Measurements from ENCODE around the gene VAMP8. TPM values are rescaled to one million over a fixed set of nuclear protein-coding genes. Genes with fewer than 3 reads are reported as not detected.
A peak's percentile ranks its signal among the peaks of the same experiment; 100 is the strongest.

The VAMP8 gene
- total and polyA plus RNA-seq, 2 donors (not counting 3 experiments of a cell fraction or from before 2014, with no cell fraction given) = 39.0 to 68.7 TPM

DNA sequence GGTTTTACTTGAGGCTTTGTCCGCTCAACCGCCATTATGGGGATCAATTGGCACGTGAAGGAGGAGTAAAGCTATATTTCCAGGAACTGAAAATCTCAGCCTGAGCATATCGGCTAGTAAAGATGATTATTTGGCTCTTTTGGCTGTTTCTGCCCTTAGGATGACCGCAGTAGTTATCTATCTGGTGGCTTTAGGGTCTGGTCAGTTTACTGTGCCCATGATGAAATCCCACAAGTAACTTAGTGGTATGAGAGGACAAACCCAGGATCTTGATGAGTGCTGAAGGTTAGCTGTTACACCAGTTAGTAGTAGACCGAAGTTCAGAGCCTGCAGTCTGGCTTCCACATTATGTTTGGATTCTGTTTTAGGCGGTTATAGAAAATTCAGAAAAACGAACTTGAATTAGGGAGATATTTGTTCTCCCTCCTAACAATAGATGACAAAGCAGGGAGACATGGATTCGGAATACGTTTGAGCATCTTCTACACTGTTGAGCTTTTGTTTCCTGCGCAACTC, 37.2 kb upstream of the VAMP8 start:
- Histone ChIP-seq H3K4me1 (ENCODE audit: control insufficient read depth, extremely low read depth, insufficient read depth, low read length) (peaks cover 42% of the 10 kb centered on the region), H3K9me3 (replicated peaks; ENCODE audit: control insufficient read depth, insufficient read depth, low read length) (no peaks in the 10 kb centered on the region), H3K4me3 (replicated peaks in 1 of 3; ENCODE audit: insufficient read depth in 1 of 3, low read depth in 1 of 3, low read length in 3 of 3) (peak overlapping the region; percentile 84 to 96 (median 84)), H3K4me2 (ENCODE audit: insufficient read depth, low read length) (peak overlapping the region; percentile 97), H2AFZ (ENCODE audit: low read depth, low read length) (no peak overlapping the region), H3K27me3 (ENCODE audit: control insufficient read depth in 2 of 2, insufficient read depth in 2 of 2, low read length in 2 of 2) (no peaks in the 10 kb centered on the region), H4K20me1 (replicated peaks; ENCODE audit: control insufficient read depth, extremely low read depth, insufficient read depth, low read length) (peaks cover 4% of the 10 kb centered on the region), H3K79me2 (ENCODE audit: control insufficient read depth, insufficient read depth, low read length) (peaks cover 51% of the 10 kb centered on the region), H3K27ac (ENCODE audit: insufficient read depth, low read depth, low read length) (peak overlapping the region; percentile 0), H3K36me3 (ENCODE audit: control insufficient read depth in 2 of 2, extremely low read depth in 1 of 2, insufficient read depth in 2 of 2, low read length in 2 of 2) (peaks cover 20 to 26% of the 10 kb centered on the region in 2 experiments), H3K9me1 (replicated peaks; ENCODE audit: control insufficient read depth, extremely low read depth, insufficient read depth, low read length) (no peaks in the 10 kb centered on the region), H3K9ac (replicated peaks; ENCODE audit: extremely low read depth, insufficient read depth, low read length) (peak overlapping the region; percentile 100)
- ChIA-PET CTCF (interaction anchor here (1.4 to 5.1 kb wide), 5 partner anchors 12 to 186 kb away, joined by 3 to 63 read pairs (median 6); partner anchors contain the start of genes ELMOD3, RETSAT and SH2D6), POLR2A (interaction anchor here (1.0 to 4.5 kb wide), 11 partner anchors 10 to 186 kb away, joined by 3 to 73 read pairs (median 5); partner anchors contain the start of genes ELMOD3, RETSAT, SH2D6 and TMEM150A)
- peak; percentile 51 for DNase-seq (ENCODE audit: low read depth, low spot score)
- BruUV-seq (replicated peaks) = TSS peak; percentile 16
- no peak for TF ChIP-seq POLR2A (IDR thresholded peaks at IDR 0.05; ENCODE audit: low read depth, low read length)
- no peak for TF ChIP-seq FOS (IDR thresholded peaks at IDR 0.05; ENCODE audit: borderline replicate concordance, insufficient read depth, low read length)
- TF ChIP-seq, protein P1, sequence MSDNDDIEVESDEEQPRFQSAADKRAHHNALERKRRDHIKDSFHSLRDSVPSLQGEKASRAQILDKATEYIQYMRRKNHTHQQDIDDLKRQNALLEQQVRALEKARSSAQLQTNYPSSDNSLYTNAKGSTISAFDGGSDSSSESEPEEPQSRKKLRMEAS (IDR thresholded peaks at IDR 0.05; ENCODE audit: insufficient read depth, insufficient read length) = no peak
- no peak for TF ChIP-seq MYC (IDR thresholded peaks at IDR 0.05; ENCODE audit: low read depth, low read length)
- no peak for TF ChIP-seq EZH2 (IDR thresholded peaks at IDR 0.05; ENCODE audit: borderline replicate concordance, low read depth, low read length, severe bottlenecking)
- peak; percentile 12 for TF ChIP-seq POLR2AphosphoS5 (IDR thresholded peaks at IDR 0.05; ENCODE audit: insufficient read depth, low read depth, low read length)
- TF ChIP-seq, protein P2, sequence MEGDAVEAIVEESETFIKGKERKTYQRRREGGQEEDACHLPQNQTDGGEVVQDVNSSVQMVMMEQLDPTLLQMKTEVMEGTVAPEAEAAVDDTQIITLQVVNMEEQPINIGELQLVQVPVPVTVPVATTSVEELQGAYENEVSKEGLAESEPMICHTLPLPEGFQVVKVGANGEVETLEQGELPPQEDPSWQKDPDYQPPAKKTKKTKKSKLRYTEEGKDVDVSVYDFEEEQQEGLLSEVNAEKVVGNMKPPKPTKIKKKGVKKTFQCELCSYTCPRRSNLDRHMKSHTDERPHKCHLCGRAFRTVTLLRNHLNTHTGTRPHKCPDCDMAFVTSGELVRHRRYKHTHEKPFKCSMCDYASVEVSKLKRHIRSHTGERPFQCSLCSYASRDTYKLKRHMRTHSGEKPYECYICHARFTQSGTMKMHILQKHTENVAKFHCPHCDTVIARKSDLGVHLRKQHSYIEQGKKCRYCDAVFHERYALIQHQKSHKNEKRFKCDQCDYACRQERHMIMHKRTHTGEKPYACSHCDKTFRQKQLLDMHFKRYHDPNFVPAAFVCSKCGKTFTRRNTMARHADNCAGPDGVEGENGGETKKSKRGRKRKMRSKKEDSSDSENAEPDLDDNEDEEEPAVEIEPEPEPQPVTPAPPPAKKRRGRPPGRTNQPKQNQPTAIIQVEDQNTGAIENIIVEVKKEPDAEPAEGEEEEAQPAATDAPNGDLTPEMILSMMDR (IDR thresholded peaks at IDR 0.05; ENCODE audit: extremely low read depth in 1 of 2, insufficient read depth in 1 of 2, low read depth in 1 of 2, low read length in 2 of 2) = no peak
- no peak for TF ChIP-seq GATA2 (IDR thresholded peaks at IDR 0.05; ENCODE audit: insufficient read depth, insufficient read length, low read depth, low read length)
- peak; percentile 48 for FAIRE-seq
- dilution Hi-C loops (cut with MboI; ENCODE audit: extremely low pct_ligation_motif_present, low sequenced_read_pairs) (no loop called here), intact Hi-C loops (cut with micrococcal nuclease) (no loop called here)

Measured in endothelial cell of umbilical vein (primary cell).